ENCODE data around the gene SYCE3. TPM values are rescaled to one million over a fixed set of nuclear protein-coding genes. Genes with fewer than 3 reads are reported as not detected.

The SYCE3 gene
- total and polyA plus RNA-seq, 9 of the 15 experiments (the other 6 are each of a cell fraction or from before 2014, with no cell fraction given) = 0.56 TPM; not detected in 8

- TF ChIP-seq, protein P1, sequence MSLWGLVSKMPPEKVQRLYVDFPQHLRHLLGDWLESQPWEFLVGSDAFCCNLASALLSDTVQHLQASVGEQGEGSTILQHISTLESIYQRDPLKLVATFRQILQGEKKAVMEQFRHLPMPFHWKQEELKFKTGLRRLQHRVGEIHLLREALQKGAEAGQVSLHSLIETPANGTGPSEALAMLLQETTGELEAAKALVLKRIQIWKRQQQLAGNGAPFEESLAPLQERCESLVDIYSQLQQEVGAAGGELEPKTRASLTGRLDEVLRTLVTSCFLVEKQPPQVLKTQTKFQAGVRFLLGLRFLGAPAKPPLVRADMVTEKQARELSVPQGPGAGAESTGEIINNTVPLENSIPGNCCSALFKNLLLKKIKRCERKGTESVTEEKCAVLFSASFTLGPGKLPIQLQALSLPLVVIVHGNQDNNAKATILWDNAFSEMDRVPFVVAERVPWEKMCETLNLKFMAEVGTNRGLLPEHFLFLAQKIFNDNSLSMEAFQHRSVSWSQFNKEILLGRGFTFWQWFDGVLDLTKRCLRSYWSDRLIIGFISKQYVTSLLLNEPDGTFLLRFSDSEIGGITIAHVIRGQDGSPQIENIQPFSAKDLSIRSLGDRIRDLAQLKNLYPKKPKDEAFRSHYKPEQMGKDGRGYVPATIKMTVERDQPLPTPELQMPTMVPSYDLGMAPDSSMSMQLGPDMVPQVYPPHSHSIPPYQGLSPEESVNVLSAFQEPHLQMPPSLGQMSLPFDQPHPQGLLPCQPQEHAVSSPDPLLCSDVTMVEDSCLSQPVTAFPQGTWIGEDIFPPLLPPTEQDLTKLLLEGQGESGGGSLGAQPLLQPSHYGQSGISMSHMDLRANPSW (CRISPR knock-in tag; IDR thresholded peaks at IDR 0.05) = no peak
- TF ChIP-seq GATAD2B (IDR thresholded peaks at IDR 0.05; ENCODE audit: borderline replicate concordance) = no peak
- TF ChIP-seq ESRRA (IDR thresholded peaks at IDR 0.05; ENCODE audit: borderline replicate concordance, low read depth) = peak; percentile 32; the same call in 1 of the 2 replicates
- TF ChIP-seq SP1 (CRISPR knock-in tag; IDR thresholded peaks at IDR 0.05) = peak; percentile 64
- TF ChIP-seq ZFP30 (CRISPR knock-in tag; IDR thresholded peaks at IDR 0.05; ENCODE audit: borderline replicate concordance) = no peak
- TF ChIP-seq KLF13 (tag; IDR thresholded peaks at IDR 0.05; ENCODE audit: borderline replicate concordance, low read depth) = peak; percentile 17; the same call in 1 of the 2 replicates
- no peak for TF ChIP-seq FOXA3 (CRISPR knock-in tag; conservative IDR thresholded peaks at IDR 0.05 in 1 of 2, IDR thresholded peaks at IDR 0.05 in 1 of 2)
- TF ChIP-seq NR4A1 (CRISPR knock-in tag; IDR thresholded peaks at IDR 0.05) = no peak
- TF ChIP-seq NR4A1 (tag; IDR thresholded peaks at IDR 0.05) = no peak
- no peak for TF ChIP-seq ASH1L (IDR thresholded peaks at IDR 0.05; ENCODE audit: borderline replicate concordance, low read depth, partially characterized antibody)
- peak; percentile 95 for TF ChIP-seq TBP (optimal IDR thresholded peaks at IDR 0.05; ENCODE audit: low read depth, low read length)
- no peak for TF ChIP-seq ZNF316 (IDR thresholded peaks at IDR 0.05)
- no peak for TF ChIP-seq CBX2 (IDR thresholded peaks at IDR 0.05; ENCODE audit: insufficient read depth, low read length, poor library complexity, severe bottlenecking)
- no peak for TF ChIP-seq ZNF224 (CRISPR knock-in tag; IDR thresholded peaks at IDR 0.05)
- TF ChIP-seq SUPT5H (IDR thresholded peaks at IDR 0.05) = peak; percentile 85
- TF ChIP-seq ZNF184 (CRISPR knock-in tag; IDR thresholded peaks at IDR 0.05) = no peak
- TF ChIP-seq PTRF (tag; IDR thresholded peaks at IDR 0.05) = no peak
- no peak for TF ChIP-seq IRF2 (CRISPR knock-in tag; IDR thresholded peaks at IDR 0.05)
- TF ChIP-seq HDAC8 (tag; IDR thresholded peaks at IDR 0.05) = no peak
- TF ChIP-seq, protein P2, sequence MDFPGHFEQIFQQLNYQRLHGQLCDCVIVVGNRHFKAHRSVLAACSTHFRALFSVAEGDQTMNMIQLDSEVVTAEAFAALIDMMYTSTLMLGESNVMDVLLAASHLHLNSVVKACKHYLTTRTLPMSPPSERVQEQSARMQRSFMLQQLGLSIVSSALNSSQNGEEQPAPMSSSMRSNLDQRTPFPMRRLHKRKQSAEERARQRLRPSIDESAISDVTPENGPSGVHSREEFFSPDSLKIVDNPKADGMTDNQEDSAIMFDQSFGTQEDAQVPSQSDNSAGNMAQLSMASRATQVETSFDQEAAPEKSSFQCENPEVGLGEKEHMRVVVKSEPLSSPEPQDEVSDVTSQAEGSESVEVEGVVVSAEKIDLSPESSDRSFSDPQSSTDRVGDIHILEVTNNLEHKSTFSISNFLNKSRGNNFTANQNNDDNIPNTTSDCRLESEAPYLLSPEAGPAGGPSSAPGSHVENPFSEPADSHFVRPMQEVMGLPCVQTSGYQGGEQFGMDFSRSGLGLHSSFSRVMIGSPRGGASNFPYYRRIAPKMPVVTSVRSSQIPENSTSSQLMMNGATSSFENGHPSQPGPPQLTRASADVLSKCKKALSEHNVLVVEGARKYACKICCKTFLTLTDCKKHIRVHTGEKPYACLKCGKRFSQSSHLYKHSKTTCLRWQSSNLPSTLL (IDR thresholded peaks at IDR 0.05) = no peak
- no peak for TF ChIP-seq ZNF133 (CRISPR knock-in tag; IDR thresholded peaks at IDR 0.05)
- TF ChIP-seq ARHGAP35 (IDR thresholded peaks at IDR 0.05; ENCODE audit: partially characterized antibody) = no peak
- TF ChIP-seq SMC3 (conservative IDR thresholded peaks at IDR 0.05; ENCODE audit: insufficient read depth, low read depth, low read length) = no peak
- TF ChIP-seq CREM (IDR thresholded peaks at IDR 0.05; ENCODE audit: low read depth) = peak; percentile 98
- TF ChIP-seq SIN3B (IDR thresholded peaks at IDR 0.05; ENCODE audit: low read depth) = peak; percentile 99
- no peak for TF ChIP-seq ZNF41 (CRISPR knock-in tag; conservative IDR thresholded peaks at IDR 0.05)
Observed at GRCh38 chr22:50507991-50508884, 54.5 kb downstream of the SYCE3 start, which contains the start of gene NCAPH2 (continued).

Measured in K562 (cell line).